Activated effector memory CD4-positive, alpha-beta T cell treated with anti-CD3 and anti-CD28 coated beads, Interleukin-2, amount 50 U/mL, for 16 hours (primary cell): ENCODE measurements around the gene GARIN5B.

ENCODE experiments used
- DNase-seq: peaks from one replicate; pipeline ENCODE4 v3.0.0-alpha.2; 2020

Gene GARIN5B

DNA sequence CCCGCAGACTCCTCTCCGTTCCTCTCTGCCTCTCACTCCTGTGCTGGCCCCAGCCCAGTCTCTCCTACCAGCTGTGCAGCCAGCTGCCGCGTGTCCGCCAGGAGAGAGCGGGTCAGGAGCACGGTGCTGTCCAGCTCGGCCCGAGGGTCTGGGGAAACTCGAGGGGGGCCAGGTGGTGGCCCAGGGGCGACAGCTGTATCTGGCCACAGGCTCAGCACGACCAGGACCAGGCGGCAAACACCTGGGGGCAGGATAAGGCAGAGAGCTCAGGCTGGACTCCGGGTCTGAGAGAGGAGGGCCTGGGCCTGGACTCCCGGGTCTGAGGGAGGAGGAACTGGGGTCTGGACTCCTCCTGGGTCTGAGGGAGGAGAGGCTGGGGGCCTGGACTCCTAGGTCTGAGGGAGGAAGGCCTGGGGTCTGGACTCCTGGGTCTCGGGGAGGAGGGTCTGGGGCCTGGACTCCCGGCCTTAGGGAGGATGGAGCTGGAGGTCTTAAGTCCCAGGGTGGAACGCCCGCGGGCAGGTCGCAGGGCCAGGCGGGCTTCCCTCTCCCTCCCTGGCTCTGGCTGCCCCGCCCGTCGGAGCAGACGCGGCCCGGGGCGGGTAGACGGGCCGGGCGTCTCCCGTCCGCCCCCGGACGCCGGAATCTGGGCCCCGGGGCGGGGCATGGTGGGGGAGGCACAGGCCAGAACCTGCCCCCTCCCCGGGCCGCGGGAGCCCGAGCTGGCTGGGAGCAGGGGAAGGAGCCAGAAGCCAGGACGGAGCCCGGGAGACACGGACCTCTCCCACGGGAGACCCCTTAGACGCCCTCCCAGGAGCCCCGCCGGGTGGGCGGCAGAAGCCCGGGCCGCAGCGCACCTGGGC lies 5.9 kb upstream of the GARIN5B start:
- DNase-seq, result peak; percentile 77

DNA sequence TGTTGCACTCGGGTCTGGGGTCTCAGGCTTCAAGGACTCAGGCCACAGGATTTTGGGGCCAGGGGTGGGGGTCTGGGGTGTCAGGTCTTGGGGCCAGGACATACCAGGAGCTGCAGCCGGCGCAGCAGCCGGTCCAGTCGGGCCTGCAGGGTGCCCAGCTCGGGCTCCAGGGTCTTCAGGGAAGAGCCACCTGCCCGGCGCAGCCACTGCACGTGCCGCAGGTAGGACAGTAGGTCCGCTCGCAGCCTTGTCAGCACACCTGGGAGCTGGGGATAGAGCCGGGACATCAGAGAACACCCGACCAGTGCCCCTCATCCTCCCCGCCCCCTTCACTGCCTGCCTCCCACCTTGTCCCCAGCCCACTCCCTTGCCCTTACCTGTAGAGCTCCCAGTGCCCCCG lies 5.0 kb upstream of the GARIN5B start:
- DNase-seq, result no peak

DNA sequence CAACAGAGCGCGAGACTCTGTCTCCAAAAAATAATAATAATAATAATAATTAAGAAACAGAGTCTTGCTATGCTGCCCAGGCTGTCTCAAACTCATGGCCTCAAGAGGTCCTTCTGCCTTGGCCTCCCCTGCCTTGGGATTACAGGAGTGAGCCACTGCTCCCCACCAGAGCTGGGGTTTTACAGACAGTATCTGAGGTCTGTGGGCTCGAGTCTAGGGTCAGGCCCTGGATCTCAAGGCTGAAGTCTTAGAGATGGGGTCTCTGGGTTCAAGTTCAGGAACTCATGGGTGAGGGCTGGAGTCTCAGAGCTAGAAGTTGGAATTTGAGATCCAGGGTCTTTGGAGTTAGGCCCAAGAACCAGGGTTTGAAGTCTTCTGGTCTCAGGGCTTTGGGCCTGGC lies 3.7 kb upstream of the GARIN5B start:
- no peak for DNase-seq

DNA sequence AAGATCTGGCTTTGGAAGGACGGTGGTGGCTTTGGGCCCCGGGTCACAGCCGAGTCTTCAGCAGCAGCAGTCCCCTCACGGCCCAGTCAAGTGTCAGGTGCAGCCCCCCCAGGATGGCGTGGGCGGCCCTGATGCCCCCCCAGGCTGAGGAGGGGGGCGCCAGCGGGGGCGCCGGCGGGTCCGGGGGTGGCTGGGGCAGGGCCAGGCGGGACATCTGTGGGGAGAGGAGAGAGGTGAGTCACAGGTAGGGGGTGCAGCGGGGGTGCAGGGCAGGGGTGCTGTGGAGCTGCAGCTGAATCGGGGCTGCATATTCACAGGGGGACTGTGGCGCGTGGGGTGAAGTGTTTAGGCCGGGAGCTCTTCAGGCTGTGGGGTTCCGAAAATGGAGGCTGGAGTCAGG lies 2.9 kb upstream of the GARIN5B start:
- no peak for DNase-seq

DNA sequence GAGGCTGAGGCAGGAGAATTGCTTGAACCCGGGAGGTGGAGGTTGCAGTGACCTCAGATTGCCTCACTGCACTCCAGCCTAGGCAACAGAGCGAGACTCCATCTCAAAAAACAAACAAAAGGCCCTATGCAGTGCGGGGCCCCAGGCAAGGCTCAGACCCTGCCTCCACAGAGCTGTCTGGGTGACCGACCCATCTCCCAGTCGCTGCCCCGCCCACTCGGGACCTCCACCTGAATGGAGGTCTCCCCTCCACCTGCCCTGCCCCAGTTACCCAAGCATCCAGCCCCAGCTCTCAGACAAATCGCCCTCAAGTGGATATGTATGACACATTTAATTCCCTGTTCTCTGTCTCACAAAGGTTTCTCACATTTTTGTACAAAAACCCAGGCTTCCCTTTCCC lies 2.2 kb upstream of the GARIN5B start:
- no peak for DNase-seq

DNA sequence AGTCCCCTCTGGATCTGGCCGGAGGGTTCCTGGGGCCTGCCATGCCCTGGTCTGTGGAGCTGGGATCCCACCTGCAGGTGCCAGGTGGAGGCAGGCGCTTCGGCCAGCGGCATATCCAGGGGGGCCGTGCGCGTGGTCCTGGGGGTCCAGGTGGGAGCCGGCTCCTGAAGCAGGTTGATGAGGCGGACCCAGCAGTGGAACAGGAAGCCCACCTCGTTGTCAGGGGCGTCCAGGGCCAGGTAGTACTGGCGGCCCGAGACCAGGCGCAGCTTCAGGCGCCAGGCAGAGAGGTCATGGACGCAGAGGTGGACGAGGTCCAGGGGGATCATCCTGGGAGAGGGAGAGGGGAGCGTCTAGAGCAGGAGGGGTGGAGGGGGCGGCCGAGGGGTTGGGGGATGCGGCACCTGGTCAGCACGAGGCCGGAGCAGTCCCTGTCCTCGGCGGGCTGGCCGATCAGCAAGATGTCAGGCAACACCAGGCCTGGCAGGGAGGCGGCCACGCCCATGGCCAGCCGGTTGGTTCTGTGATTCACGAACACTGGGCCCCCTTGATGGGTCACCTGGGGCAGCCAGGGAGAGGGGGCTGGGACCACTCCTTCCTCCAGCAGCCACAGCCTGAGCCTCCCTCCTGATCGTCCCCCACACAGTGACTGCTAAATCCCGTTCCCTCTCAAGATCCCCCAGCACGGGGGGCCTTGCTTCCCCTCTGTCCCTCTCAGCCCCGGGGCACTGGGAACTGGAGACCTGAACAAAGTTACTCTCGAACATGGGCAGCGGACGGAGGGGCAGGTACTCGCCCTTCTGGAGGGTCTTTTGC lies 678 bp downstream of the GARIN5B start:
- no peak for DNase-seq

DNA sequence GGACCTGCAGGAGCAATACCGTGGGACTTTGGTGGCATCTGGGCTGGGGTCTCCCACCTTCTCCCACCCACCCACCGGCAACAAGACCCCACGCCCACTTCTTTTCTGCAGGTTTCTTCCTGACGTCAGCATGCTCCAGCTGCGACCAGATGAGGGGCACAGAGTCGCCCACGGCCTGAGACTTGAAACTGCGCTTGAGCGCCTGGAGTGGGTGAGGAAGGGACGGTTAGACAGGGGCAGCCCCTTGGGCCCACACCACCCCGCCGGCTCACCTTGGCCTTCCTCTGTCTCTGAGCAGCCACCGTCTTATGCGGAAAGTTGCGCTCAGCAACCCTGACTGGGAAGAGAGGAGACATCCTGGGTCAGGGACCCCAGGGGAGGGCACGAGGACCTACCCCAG lies 2.2 kb downstream of the GARIN5B start:
- no peak for DNase-seq

DNA sequence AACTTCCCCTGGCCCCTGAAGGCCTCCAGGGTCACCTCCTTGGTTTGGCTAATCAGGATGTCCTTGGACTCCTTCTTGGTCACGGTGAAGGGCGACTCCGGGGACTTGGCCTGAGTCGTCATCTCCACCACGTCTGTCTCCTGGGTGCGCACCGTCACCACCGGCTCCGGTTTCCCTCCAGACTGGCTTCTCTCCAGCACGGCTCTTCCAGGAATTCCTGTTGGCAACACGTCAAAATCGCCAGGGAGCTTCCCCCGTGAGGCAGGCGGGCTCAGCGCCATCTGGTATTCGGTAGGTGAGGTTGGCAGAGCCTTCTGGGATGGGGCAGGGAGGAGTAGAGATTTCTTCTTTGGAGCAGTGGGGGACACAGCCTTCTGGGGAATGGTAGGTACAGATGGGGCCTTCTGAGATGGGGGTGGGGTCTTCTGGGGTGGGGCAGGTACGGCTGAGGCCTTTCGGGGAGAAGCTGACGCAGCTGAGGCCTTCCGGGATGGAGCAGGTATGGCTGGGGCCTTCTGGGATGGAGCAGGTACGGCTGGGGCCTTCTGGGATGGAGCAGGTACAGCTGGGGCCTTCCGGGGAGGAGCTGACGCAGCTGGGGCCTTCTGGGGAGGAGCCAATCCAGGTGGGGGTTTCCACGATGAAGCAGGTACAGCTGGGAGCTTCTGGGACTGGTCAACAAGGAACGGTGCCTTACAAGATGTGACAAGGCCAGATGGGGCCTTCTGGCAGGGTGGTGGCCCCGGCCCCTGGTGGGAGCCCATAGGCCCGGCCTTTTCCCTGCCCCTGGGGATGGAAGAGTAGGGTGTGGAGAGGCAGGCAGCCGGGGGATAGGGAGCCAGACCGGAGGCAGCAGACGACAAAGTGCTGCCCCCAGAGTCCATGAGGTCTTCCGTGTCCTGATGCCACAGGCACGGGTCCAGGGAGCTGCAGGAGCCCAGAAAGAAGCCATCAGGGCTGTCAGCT lies 3.8 kb downstream of the GARIN5B start:
- DNase-seq, result no peak

DNA sequence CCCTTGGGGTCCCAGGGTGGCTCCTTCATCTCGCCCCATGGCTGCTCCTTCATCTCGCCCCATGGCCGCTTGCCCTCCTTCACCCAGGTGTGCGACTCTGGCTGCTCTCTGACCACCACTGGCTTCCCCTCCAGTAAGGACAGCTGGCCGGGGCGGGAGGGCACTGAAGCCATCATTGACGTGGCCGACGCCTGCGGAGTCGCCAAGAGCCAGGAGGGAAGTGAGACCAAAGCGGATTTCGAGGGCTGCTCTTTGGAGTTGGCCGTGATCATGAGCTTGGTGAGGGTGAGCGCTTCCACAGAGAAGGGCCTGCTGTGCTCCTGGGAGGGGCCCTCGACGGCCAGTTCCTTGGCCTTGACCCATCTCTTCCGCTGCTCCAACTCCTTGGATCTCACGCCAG lies 4.6 kb downstream of the GARIN5B start:
- no peak for DNase-seq

DNA sequence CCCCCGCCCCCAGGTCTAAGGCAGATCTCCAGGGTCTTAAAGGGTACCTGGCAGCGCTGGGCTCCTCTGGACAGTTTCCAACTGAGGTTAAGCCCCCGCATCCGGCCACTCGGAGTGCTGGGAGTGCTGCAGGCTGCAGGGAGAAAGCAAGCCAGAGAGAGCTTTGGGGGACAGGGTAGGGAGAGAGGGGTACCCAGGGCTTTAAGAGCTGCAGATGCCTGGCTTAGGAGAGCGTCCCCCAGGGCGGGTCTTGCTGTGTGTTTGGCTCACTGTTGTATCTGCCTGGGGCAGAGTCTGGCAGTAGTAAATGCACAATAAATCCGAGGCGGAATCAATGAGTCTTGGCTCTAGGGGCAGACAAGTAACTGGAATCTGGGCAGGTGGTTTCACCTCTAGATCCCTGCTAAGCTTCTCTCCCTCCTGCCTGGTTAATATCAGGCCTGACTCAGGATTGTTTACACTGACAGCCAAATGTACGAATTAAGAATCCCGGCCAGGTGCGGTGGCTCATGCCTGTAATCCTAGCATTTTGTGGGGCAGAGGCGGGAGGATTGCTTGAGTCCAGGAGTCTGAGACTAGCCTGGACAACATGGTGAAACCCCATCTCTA lies 7.7 kb downstream of the GARIN5B start:
- no peak for DNase-seq

DNA sequence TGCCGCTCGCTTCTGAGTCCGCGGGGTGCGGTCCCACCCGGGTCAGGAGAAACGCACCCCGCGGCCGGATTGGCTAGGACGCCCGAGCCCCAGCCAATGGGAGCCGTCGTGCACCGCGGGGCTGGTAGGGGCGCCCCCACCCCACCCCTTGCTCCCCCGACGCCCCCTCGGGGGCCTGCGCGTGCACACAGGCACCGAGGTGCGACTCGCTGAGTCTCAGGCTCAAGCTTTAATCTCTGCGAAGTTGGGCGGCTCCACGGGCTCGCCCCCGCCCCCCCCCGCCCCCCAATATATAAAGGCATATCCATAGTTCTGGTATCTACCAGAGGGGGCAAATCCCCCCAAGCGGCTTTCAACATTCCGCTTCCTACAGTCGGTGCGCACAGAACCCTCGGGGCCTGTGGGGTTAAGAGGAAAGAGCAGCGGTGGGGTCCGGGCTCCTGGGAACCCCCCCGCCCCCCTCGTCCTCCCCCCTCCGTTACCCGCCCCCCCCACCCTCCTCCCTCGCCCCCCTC lies 8.3 kb downstream of the GARIN5B start, which contains the start of gene COX6B2:
COX6B2 (minus strand) TSS at position 22 of the 515 bp plus-strand sequence. CDS start 198 bp downstream, outside the sequence.
- no peak for DNase-seq

DNA sequence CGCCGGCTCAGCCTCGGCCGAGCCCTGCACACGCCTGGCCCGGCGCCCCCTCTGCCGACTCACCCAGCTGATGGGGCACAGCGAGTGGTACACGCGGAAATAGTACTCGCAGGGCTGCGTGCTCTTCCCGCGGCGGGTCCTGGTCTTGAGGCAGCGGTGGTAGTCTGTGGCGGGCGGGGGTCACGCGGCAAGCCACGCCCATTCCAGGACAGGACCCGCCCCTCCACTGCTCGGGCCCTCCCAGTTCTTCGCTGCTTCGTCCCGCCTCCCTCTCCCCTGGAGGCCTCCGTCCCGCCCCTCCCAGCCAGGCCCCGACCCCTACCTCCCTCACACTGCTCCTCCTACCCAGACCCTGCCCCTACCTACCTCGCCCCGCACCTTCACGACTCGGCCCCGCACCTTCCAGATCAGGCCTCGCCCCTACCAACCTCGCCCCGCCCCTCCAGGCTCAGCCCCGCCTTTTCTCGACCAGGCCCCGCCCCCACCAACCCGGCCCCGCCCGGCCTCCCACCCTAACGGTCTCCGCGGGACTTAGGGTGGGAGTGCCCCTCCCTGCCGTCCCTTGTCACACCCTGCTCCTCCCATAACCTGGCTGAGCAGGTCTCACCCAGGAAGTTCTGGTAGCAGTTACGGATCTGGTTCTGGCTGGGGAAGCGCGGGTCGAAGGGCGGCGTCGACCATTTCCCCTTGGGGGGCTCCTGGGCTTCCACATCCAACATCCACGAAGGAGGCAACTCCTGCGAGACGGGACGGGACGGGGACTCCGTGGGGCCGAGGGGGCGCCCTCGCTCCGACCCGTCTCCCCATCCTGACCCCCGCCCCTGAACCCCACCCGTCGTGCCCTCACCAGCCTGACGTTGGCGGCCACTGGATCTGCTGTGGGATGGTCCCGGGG lies 9.0 kb downstream of the GARIN5B start:
- DNase-seq, result peak; percentile 86

DNA sequence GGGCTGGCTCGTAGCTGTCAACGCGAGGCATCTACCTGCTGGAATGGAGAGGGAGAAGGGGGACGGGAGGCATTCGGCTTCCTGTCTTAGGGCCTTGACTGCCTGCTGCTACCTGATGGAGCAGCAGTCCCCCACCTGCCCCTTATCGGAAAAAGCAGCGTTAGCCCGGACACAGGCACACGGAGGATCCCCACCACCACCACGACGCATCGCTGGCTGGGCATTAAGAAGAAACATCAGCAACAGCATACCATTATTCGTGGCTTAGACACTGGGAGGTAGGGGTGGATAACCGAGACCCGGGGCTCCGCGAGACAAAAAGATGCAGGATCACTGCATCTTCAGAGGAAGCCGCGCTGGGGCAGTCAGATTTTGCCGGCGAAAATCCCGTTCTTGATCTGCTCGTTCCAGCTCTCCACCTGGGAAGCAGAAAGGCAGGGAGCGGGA lies 9.7 kb downstream of the GARIN5B start:
- no peak for DNase-seq

DNA sequence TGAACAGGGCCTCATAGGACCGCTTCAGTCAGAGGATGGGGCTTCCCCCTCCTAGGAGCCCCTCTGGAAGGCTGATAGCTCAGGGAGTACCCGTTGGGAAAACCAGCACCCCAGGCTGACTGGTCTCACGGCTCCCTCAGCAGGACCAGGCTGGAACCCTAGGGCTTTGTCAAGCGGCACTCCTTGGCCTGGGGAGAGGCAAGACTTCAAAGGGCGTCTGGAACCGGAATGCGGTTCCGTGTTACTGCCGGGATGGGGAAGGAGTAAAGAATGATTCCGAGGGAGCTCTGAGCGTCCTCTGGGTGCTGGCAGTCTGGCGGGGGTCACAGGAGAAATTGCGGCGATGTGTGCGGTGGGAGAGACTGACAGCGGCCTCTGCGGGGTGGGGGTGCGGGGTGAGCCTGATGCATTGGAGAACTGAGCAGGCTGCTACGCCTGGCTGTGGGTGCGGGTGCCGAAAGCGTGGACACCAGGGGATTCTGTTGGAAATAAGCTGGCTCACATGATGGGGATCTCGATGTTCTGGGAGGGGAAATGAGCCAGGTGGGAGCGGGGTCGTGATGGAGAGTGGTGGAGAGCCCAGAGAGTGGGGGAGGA lies 10.4 kb downstream of the GARIN5B start:
- no peak for DNase-seq

DNA sequence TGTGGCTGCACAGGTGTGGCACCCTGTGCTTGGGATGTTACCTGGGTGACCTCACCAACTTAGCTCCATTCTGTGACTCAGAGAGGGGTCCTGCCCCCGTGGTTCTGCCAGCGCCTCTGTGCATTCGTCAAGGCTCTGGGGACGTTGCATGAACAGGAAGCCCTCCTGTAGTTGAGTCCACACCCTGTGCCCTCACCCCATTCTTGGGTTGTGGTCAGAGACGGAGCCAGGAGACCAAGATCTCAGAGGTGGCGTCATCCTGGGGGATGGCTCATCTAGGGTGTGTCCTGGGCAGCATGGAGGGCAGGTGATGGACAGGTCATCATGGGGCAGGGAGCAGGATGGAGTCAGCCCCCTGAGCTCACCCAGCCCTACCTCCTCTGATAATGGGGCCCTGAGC lies 11.0 kb downstream of the GARIN5B start:
- no peak for DNase-seq

DNA sequence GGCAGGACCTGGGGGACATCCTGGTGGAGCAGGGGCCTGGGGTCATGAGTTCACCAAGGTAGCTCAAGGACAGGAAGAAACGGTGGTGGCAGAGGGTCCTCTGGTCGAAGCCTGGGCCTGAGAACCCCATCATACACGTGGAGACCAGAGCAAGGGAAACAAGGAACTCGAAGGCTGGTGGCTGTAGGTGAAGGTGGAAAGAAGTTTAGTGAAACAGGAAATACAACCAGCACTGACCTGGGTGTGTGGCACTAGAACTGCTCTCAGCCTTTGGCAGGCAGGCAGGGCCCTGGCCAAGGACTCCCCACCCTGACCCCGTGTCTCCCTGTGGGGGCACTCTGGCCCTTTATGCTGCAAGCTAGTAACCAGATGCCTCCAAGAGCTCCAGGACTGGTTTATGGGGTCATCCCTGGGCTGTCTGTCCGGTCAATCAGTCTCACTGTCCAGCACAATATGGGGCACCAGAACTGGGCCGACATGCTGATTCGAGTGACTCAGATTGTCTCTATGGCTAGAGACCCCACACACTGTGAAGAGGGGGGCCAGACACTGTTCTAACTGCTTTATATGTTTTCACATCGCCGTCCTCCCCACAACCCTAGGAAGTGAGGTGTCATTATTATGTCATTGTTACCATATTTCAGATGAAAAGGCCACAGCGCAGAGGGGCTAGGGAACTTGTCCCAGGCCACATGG lies 12.3 kb downstream of the GARIN5B start:
- DNase-seq, result no peak

DNA sequence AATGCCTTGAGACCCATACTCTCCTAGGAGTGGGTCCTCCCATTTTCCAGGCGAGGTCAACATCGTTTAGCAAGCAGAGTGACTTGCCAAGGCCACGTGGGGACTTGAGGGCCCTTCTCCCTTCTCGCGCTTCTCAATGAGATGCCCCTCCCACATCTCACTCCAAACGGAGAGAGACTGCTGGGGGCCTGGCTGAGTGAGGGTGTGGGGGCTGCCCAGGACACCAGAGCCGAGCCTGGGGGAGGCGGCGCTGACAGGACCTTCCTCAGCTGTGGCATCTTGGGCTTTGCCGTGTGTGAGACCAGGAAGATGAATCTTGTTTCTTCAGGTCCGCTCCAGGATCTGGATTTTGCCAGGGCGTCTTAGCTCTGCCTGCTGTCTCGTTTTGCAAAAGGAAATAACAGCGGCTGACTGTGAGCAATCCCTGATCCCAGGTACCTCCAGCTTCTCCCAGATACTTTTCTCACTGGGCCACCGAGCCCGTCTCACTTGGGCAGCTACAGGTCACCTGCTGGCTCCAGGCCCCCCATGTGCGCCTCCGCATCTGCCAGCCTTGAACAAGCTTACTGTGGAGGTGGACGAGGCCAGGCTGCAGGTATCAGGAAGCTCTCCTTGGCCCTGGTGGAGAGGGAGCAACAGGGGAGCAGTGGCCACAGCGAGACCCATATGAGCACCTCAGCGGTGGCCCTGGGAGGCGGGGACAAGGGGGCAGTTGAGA lies 14.6 kb downstream of the GARIN5B start:
- DNase-seq, result no peak

DNA sequence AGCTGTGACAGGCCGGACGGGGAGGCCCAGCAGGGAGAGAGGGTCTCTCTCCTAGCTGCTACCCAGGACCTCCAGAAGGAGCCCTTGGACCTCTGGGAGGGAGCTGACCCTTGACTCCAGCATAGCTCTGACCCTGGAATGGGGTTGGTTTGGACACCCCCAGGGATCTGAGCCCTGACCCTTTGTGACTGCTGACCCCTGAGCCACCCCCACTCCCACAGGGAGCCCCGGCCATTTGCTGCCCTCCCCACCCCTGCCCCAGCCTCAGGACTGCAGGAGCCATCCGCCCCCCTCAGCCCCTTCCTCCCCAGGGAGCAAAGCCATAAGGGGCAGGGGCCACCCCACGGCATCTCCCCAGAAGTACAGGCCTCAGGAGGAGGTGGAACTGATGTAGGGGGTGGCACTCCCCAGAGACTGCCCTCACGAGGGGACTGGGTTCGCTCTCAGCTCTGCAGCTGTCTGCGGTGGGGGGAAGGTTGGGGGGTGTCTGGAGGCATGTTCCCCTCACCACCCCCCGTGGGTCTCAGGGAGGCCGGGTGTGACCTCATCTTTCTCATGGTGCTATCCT lies 15.5 kb downstream of the GARIN5B start:
- DNase-seq, result no peak
